HFF-Myc (cell line): ENCODE measurements around the gene NPAS2.

Experiments used
- DNase-seq: peaks from one replicate; pipeline ENCODE4 v3.0.0-alpha.2; 2011; ENCODE audit warnings: low read depth; ENCODE audit errors: extremely low read depth
- H3K4me3 ChIP-seq: replicated peaks from 2 replicates; pipeline ENCODE4 v1.5.1; 2011; ENCODE audit warnings: low read depth, mild to moderate bottlenecking, control low read depth, low read length
- CTCF ChIP-seq: IDR thresholded peaks from 2 replicates; pipeline ENCODE4 v1.5.1; 2012; ENCODE audit warnings: mild to moderate bottlenecking, low read depth, low read length, control low read depth; ENCODE audit errors: missing control alignments

NPAS2 gene

GRCh38 chr2:100793220-100793619 lies 26.7 kb upstream of the NPAS2 start:
- DNase-seq = no peak
- TF ChIP-seq CTCF = no peak
- no peak overlapping the region for H3K4me3 ChIP-seq

GRCh38 chr2:100793982-100794381 lies 26.0 kb upstream of the NPAS2 start:
- no peak for TF ChIP-seq CTCF
- no peak overlapping the region for H3K4me3 ChIP-seq
- no peak for DNase-seq

- no peak overlapping the region for H3K4me3 ChIP-seq
- no peak for TF ChIP-seq CTCF
- DNase-seq = no peak
These were observed 23.3 kb upstream of the NPAS2 start for GRCh38 chr2:100796499-100797100.

- peak; percentile 32 for DNase-seq
- TF ChIP-seq CTCF = no peak
- H3K4me3 ChIP-seq = no peak overlapping the region
These were observed 20.3 kb upstream of the NPAS2 start for GRCh38 chr2:100799686-100800085.

- no peak overlapping the region for H3K4me3 ChIP-seq
- TF ChIP-seq CTCF = no peak
- no peak for DNase-seq
These were observed 19.0 kb upstream of the NPAS2 start for GRCh38 chr2:100800915-100801314.

GRCh38 chr2:100801402-100801801 lies 18.5 kb upstream of the NPAS2 start:
- TF ChIP-seq CTCF = no peak
- no peak overlapping the region for H3K4me3 ChIP-seq
- DNase-seq = no peak

- no peak for DNase-seq
- TF ChIP-seq CTCF = no peak
- no peak overlapping the region for H3K4me3 ChIP-seq
These were observed 17.9 kb upstream of the NPAS2 start for GRCh38 chr2:100802066-100802465.
